GM18907 (cell line): Measurements from ENCODE around the gene SUSD4.
A peak's percentile ranks its signal among the peaks of the same experiment; 100 is the strongest.
"Not testable (repeated sequence)": the region's sequence is repeated elsewhere in the genome, so short reads cannot be mapped to it uniquely, and the experiment has no call there.

Source experiments
- ATAC-seq: cut with Tn5 transposase; IDR thresholded peaks from one replicate; pipeline ENCODE4 v1.9.1; 2021; ENCODE audit warnings: mild to moderate bottlenecking, moderate library complexity; ENCODE audit not compliant: unreplicated experiment

Gene SUSD4, protein sequence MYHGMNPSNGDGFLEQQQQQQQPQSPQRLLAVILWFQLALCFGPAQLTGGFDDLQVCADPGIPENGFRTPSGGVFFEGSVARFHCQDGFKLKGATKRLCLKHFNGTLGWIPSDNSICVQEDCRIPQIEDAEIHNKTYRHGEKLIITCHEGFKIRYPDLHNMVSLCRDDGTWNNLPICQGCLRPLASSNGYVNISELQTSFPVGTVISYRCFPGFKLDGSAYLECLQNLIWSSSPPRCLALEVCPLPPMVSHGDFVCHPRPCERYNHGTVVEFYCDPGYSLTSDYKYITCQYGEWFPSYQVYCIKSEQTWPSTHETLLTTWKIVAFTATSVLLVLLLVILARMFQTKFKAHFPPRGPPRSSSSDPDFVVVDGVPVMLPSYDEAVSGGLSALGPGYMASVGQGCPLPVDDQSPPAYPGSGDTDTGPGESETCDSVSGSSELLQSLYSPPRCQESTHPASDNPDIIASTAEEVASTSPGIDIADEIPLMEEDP

DNA sequence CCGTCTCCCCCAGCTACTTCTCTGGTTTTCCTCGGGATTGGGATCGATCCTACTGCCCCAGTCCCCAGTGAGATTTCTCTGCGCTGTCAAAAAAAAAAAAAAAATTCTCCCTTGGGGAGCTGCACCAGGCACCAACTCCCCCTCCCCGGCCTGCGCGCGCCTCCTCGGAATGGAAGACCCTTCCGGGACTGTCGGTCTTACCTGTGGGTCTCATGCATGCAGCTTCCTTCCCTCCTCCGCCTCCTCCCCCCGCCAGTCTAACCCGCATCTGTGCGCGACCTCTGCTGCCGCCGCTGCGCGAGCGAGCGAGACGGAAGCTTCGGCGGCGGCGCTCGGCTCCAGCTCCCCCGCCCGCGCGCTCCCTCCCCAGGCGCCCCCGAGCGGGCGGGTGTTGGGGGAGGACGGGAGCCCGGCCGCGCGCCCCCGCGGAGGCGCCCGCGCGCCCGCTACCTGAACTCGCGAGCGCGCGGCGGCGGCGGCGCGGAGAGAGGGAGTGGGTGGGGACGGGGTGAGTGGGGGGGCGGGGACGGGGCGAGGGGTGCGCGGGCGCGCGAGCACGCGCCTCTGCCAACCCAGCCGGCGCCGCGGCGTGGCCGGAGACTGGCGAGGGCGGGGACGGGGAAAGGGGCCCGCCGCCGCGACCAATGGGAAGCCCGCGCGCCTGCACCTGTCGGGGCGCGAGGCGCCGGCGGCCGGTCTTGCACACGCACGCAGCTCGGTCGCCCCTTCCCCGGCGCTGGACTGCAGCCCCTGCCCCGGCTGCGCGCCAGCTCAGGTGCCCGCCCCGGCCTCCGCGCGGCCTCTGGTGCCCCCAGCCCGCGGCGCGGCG lies at the start of gene SUSD4:
SUSD4 (minus strand) TSS at position 321 of the 829 bp plus-strand sequence. CDS start 751 bp downstream, outside the sequence.
- ATAC-seq = peak; percentile 70

DNA sequence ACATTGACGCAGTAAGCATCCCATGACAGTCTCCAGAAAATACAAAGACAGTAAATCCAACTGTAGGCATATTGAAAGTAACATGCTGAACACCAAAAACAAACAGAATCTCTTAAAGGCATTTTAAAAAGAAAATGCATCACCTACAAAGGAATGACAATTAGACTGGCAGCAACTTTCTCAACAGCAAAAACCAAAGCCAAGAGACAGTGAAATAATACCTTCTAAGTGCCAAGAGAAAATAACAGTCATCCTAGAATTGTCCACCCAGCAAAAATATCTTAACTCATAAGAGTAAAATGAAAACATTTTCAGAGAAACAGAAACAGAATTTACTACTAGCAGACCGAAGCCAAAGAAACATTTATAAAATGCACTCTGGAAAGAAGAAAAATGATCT lies 49.2 kb upstream of the SUSD4 start:
- ATAC-seq = no peak

- no peak for ATAC-seq
These were observed 47.7 kb upstream of the SUSD4 start for GRCh38 chr1:223411710-223412109.

DNA sequence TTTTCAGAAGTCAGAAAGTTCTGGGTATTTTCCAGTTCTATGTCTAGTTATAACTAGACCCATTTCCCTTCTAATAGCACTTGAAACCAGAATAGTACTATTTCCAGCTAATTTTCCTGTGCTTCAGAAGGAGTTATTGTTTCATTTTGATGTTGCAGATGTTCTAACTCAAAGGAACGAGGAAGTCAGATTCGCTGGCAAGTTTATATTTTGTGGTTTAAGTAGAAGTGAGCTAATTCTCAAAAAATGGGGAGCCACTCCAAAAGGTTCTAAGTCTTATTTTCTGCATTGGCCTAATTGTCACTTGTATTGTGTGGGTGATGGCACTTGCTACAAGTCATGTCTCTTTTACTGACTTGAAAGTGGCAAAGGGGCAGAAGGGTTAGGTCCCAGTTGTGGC lies 47.3 kb upstream of the SUSD4 start:
- ATAC-seq = no peak

- ATAC-seq = no peak
These were observed 46.1 kb upstream of the SUSD4 start for GRCh38 chr1:223410036-223410435.

GRCh38 chr1:223405507-223405906 lies 41.5 kb upstream of the SUSD4 start:
- no peak for ATAC-seq

DNA sequence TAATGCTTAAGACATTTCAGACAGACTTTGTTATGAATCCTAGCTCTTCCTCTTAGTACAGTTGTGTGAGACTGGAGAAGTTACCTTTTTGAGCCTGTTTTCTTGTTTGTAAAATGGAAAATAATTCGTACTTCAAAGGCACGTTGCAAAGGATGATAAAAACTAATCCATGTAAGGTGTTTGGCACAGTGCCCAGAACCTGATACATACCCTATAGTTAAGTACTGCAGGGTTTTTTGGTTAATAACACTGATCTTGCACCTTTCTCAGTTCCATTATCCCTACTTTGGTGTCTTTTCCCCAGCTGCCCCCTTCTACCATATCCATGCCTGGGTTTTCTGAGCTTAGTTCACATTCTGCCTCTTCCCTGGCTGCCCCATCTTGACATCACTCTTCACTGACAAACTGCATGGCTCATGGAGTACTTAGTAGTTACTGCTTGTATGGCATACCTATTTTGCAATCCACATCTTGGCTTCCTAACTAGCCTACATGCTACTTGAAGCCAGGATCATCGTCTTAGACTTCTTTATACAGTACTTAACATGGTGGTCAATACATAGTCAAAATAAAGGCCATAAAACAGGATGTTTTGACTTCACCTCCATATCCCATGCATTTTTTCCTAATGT lies 39.3 kb upstream of the SUSD4 start:
- ATAC-seq = no peak

DNA sequence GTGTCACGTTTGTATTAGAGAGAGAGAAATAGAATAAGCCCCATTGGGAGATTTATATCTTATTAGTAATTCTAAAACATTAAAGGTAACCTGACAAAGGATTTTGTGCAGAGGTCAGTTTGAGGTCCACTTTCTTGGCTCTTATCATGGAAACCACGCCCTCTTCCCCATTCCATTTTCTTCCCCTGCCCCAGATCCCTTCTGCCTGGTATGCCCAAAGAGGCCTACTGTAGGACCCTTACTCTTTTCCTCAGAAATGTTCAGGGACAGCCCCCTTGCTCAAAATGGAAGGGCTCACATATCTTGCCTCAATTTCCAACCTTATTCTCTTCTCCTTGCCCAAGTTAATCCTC lies 38.8 kb upstream of the SUSD4 start:
- no peak for ATAC-seq

DNA sequence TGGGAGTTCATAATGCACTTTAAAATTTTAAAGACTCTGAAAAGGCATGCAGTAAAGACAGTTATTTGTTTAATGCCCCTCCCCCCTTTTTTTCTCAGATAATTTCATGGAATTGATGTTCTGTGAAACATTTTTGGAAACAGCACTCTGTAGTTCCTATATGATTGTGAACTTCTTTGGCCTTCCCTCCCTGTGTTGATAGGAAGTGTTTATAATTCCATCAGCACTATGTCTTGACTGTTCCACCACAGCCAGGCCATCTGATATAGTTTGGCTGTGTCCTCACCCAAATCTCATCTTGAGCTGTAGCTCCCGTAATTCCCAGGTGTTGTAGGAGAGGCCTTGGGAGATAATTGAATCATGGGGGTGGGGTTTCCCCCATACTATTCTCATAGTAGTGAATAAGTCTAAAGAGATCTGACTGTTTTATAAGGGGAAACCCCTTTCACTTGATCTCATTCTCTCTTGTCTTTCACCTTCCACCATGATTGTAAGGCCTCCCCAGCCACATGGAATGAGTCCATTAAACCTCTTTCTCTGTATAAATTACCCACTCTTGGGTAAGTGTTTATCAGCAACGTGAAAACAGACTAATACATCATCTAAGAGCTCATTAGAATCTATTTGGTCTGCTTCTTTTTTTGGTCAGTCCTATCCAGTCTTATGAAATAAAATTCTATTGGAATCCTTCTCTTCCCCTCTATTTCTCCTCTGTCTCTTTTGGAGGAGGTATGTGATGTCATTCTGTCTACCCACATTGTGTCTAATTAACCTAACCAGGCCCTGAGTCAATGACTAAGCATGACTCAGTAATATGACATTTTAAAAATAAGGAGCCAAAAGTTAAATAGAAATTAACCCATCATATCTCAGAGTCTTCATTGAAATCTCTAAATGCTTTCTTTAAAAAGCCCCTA lies 38.2 kb upstream of the SUSD4 start:
- no peak for ATAC-seq

GRCh38 chr1:223399393-223399792 lies 35.4 kb upstream of the SUSD4 start:
- not testable (repeated sequence) for ATAC-seq

GRCh38 chr1:223394706-223395105 lies 30.7 kb upstream of the SUSD4 start:
- no peak for ATAC-seq

GRCh38 chr1:223394242-223394641 lies 30.3 kb upstream of the SUSD4 start:
- no peak for ATAC-seq

DNA sequence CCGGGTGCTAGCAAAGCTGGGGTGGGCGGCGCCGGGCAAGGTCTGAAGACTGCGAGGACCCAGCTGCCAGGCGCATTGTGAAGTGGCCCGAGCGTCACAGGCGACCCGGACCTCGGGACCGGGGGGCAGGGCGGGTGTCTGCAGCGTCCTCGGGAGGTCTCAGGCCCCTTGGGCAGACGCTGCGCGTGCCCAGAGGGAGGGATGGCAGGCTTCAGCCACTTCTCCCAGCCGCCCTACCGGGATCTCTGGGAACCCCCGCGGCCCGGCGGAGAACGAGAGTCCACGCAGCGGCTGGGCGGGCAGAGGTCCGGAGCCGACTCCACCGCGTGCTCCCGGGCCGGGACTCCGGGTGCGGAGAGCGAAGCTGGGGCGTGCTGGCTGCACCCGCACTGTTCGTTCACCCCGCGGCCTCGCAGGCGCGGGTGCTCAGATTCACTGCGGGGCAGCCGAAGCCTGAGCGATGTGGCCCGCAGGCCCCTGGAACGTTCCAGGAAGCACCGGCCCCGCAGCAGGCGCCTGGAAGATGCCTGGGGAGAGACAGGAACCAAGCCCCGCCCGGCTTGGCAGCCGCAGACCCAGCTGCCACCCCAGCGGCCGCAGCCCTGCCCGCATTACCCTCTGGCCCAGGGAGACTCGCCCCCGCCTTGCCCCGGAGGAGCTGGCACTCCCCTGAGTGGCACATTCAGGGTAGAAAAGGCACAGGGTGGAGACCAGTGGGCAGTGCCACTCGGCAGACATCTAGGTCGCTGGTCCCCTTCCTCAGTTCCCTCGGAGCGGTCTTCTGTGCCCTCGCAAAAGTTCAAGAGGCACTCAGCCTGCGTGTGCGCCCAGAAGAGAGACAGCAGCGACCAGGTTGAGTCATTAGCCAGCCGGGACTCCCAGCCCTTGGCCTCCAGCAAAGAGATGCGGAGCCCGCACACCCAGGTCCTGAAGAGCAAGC lies 29.6 kb upstream of the SUSD4 start, which contains the start of gene CCDC185:
CCDC185 (plus strand) TSS at position 141 of the 940 bp plus-strand sequence; CDS start at position 202, 61 bp downstream.
- no peak for ATAC-seq

- ATAC-seq = no peak
These were observed 26.6 kb upstream of the SUSD4 start for GRCh38 chr1:223390618-223391017.

DNA sequence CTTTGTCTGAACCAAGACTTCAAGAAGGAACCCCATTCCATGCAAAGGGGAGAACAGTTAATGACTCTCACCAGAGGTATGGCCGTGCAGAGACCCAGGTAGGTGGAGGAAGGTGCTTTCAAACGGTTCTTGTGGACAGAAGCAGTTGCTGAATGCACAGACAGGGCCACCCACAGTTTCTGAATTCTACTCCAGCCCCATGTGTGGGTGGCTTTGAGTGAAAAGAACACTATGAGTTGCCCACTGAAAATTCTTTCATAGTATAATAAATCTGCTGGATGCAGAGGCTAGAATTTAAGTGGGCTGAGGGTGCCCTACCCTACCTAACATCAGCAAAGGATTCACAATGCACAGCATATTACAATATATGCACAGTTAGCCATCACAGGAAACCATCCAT lies 22.0 kb upstream of the SUSD4 start:
- ATAC-seq = no peak

DNA sequence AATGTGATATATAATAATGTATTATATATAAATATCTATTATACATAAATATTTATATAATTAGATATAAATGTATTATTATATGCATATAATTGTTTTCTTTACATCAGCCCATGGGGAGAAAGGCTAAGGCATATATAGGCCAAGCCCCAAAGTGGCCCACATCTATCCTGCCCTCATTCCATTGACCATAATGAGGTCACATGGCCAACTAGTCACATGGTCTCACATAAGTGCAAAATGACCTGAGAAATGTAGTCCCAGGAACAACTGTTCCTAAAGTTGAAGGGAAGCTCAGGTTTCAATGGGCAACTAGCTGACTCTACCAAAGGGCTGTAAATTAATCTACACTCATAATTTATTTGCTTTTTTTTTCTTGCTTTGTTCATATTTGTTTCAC lies 14.8 kb upstream of the SUSD4 start:
- ATAC-seq = no peak

GRCh38 chr1:223374064-223374610 lies 10.2 kb upstream of the SUSD4 start:
- no peak for ATAC-seq

DNA sequence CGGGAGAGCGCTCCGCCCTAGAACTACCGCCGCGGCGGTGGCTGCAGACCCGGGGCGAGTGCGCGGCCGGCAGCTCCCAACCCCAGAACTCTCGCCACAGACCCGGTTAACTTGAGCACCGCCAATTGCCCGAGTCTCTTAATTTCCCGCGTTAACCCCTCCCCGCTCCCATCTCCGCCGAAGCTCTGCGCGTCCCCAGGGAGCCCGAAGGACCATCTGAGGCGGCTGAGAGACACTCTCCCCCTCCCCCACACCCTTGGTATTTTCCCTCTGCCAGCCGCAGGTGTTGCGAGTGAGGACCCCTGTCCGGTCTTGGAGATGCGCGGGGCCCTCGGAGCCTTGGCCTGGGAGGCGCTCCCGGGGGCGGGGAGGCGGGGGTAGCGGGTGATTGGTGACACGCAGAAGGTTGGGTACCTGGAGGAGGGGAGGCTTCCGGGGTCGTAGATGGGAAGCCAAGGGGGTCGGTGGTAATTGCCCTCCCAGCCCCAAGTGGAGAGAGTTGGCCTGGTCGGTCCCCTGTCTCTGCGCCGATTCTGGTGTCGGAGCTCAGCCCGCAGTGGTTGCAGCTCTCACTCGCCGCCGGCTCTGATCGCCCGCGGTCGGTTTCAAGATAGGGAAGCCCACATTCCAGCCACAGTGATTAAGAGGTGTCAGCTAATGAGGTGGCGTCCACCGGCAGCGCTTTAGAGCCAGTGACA lies 858 bp upstream of the SUSD4 start:
- no peak for ATAC-seq
